Sigmoid colon (tissue), 3 donors: ENCODE data around the gene WDFY4.

Source experiments
- POLR2A ChIP-seq, 2 donors: fragments of 450-650 bp; IDR thresholded peaks; one replicate each; pipeline ENCODE4 v1.6.1; 2016; ENCODE audit warnings: antibody characterized with exemption in 2 of 2, mild to moderate bottlenecking in 2 of 2, moderate library complexity in 2 of 2
- TF ChIP-seq, protein P1 (sequence below), 4 experiments: fragments of 450-650 bp in 3 of 4; fragments of 200-600 bp in 1 of 4; IDR thresholded peaks; one replicate each; pipeline ENCODE4 v1.5.1; 2016 to 2019; ENCODE audit warnings: antibody characterized with exemption in 4 of 4, mild to moderate bottlenecking in 3 of 4, moderate library complexity in 2 of 4

DNA sequence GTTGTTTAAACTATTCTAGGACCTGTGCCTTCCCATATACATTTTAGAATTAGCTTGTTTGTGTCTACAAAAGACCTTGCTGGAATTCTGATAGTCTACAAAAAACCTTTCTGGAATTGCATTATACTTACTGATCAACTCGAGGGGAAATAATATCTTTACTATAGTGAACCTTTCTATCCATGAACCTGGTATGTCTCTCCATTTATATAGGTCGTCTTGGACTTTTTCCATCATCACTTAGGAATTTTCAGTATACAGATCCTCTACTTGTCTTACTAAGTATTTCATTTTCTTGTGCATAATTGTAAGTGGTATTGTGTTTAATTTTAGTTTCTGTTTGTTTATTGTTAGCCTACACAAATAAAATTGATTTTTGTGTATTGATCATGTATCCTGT lies 101.1 kb downstream of the WDFY4 start:
- TF ChIP-seq, protein P1, sequence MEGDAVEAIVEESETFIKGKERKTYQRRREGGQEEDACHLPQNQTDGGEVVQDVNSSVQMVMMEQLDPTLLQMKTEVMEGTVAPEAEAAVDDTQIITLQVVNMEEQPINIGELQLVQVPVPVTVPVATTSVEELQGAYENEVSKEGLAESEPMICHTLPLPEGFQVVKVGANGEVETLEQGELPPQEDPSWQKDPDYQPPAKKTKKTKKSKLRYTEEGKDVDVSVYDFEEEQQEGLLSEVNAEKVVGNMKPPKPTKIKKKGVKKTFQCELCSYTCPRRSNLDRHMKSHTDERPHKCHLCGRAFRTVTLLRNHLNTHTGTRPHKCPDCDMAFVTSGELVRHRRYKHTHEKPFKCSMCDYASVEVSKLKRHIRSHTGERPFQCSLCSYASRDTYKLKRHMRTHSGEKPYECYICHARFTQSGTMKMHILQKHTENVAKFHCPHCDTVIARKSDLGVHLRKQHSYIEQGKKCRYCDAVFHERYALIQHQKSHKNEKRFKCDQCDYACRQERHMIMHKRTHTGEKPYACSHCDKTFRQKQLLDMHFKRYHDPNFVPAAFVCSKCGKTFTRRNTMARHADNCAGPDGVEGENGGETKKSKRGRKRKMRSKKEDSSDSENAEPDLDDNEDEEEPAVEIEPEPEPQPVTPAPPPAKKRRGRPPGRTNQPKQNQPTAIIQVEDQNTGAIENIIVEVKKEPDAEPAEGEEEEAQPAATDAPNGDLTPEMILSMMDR (IDR thresholded peaks at IDR 0.05) = no peak
- TF ChIP-seq POLR2A (IDR thresholded peaks at IDR 0.05) = no peak
